Sigmoid colon (tissue), 4 donors: ENCODE data around the gene DNAI1.

Experiments
- CTCF ChIP-seq, 4 experiments: fragments of 450-650 bp in 3 of 4; fragments of 200-600 bp in 1 of 4; IDR thresholded peaks; one replicate each; pipeline ENCODE4 v1.5.1; 2016 to 2019; ENCODE audit warnings: antibody characterized with exemption in 4 of 4, mild to moderate bottlenecking in 3 of 4, moderate library complexity in 2 of 4
- POLR2AphosphoS5 ChIP-seq, 4 donors: sonication (generic); formaldehyde crosslinking; IDR thresholded peaks; one replicate each; pipeline ENCODE4 v1.6.1; 2017; ENCODE audit warnings: antibody characterized with exemption in 4 of 4

- TF ChIP-seq CTCF (IDR thresholded peaks at IDR 0.05) (no peak), POLR2AphosphoS5 (IDR thresholded peaks at IDR 0.05) (no peak)
These were observed 50.3 kb downstream of the DNAI1 start for GRCh38 chr9:34508951-34509350.
